Activated T-helper 1 cell treated with anti-CD3 and anti-CD28 coated beads, Interleukin-2, amount 50 U/mL, for 16 hours (primary cell): ENCODE measurements around the gene NMD3.
"Not testable (repeated sequence)": the region's sequence is repeated elsewhere in the genome, so short reads cannot be mapped to it uniquely, and the experiment has no call there.

Experiments
- DNase-seq, 2 donors: peaks; one replicate each; pipeline ENCODE4 v3.0.0-alpha.2; 2020; ENCODE audit warnings: low read depth in 1 of 2, low spot score in 1 of 2

NMD3 gene

GRCh38 chr3:161274691-161275298 lies 53.7 kb downstream of the NMD3 start:
- DNase-seq: no peak

GRCh38 chr3:161275919-161276318 lies 54.8 kb downstream of the NMD3 start:
- DNase-seq: no peak

GRCh38 chr3:161282387-161282786 lies 61.3 kb downstream of the NMD3 start:
- DNase-seq: not testable (repeated sequence)

GRCh38 chr3:161284989-161285388 lies 63.9 kb downstream of the NMD3 start:
- no peak for DNase-seq

GRCh38 chr3:161289174-161289573 lies 68.1 kb downstream of the NMD3 start:
- DNase-seq: no peak

GRCh38 chr3:161291191-161291901 lies 70.2 kb downstream of the NMD3 start:
- DNase-seq: no peak

GRCh38 chr3:161293381-161293780 lies 72.3 kb downstream of the NMD3 start:
- DNase-seq: no peak

- DNase-seq: no peak
Measured at GRCh38 chr3:161295325-161295724, 74.2 kb downstream of the NMD3 start.

GRCh38 chr3:161296814-161297213 lies 75.7 kb downstream of the NMD3 start:
- no peak for DNase-seq
